GM03348 (cell line): Measurements from ENCODE around the gene PTPMT1.

Experiments used
- DNase-seq: peaks from one replicate; pipeline ENCODE4 v3.0.0; 2012; ENCODE audit warnings: low spot score

The PTPMT1 gene

DNA sequence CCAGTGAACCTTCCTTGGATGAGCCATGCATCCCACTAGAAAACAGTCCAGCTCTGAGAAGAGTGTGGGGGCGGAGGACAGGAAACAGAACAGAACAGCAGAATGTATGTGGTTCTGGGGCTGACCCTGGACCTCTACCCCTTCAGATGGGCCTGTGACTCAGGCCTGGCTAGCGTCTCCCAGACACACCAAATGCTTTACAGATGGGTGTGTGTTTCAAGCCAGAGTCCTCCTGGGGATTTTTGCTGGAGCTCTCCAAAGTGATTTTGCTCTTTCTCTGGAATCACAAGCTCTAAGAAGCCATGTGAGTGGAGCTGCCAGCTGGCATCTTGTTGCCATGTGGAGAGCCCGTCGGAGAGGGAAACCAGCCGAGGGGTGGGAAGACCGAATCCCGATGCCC, 42.0 kb downstream of the PTPMT1 start:
- DNase-seq: peak; percentile 92

DNA sequence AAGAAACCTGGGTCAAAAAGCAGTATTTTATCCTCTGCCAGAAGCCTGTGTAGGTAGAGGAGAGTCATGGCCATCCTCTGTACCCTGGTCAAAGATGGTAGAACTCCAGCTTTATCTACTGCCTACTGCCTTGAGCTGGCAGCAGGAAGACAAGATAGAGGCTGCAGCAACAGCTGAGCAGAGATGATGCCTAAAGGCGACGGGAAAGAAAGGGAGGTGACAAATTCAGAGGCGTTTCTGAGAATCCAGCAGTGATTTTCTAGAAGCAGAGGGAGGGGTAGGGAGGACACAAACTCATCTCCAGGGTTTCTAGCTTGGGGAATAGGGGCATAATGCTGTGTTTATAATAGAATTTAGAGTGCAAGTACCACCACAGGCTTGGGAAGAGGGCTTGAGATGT, 44.3 kb downstream of the PTPMT1 start:
- no peak for DNase-seq

DNA sequence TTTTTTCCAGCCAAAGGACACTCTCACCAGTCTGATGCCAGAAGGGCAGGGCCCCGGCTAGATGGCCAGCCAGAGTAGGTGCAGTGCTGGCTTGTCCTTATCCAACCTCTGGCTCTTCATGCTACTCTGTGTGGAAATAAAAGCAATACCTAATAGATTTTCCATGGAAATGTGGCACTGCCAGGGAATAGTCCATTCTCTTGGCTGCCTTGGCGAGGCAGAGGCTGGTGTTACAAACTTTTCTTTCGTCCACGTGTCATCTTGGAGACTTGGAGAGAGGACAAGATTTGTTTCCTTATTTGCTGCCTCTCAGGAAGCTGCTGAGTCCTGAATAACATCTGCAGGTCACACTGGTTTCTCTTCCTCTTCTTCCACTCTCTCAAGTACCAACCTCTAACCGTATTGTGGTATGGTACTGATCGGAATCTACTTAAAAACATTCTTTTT, 46.0 kb downstream of the PTPMT1 start:
- no peak for DNase-seq

DNA sequence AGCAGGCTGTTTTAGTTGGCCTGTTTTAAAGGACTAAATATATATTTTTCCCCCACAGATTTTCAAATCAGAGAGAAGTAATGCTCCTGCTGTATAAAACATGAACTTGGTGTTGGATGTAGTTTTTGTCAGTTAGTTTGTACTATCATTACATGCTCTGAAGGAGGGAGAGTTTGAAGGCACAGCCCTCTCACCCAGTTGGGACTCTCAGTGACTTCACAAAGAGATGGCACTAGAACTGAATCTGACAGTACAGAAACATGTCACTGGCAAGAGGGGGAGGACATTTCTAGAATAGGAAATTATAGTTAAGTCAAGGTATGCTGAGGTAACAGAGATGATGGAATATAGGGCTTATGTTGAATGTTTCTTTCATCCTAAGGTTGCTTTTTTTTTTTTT, 49.9 kb downstream of the PTPMT1 start:
- no peak for DNase-seq

DNA sequence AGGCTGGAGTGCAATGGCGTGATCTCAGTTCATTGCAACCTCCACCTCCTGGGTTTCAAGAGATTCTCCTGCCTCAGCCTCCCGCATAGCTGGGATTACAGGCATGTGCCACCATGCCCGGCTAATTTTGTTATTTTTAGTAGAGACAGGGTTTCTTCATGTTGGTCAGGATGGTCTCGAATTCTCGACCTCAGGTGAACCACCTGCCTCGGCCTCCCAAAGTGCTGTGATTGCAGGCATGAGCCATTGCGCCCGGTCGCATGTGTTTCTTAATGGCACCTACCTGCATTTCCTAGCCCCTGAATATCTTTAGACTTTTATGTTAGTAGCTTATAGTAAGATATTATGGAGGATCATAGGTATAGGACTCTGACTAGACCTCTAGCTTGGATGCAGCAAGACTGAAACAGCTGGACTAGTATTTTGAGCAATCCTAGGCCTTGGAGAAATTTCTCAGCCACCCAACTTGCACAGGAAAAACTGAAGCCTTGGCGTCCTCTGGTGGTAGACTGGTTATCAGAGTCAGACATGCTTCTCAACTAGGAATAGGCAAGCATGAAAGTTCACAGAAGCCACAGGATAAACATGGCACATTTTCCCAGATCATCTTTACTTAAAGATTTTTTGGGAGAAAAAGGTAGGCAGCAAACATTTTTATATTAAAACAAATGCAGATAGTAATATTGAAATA, 51.5 kb downstream of the PTPMT1 start:
- peak; percentile 79 for DNase-seq

DNA sequence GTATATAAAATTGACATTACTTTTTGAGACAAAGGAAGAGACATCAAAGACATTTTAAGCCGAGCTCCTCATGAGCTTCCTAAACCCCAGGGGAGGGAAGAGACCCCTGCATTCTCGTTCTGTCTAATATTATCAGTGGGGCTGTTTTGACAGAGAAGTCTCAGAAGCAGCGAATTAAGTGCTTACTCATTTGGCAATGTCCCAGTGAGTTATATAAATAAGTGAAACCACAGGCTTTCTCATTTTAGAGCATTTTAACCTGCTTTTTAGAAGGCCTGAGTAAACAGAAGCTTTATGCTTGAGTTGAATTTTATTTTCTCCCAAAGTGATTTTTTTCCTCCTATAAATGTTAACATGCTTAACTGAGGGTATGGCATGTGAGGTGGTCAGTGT, 52.0 kb downstream of the PTPMT1 start:
- no peak for DNase-seq

DNA sequence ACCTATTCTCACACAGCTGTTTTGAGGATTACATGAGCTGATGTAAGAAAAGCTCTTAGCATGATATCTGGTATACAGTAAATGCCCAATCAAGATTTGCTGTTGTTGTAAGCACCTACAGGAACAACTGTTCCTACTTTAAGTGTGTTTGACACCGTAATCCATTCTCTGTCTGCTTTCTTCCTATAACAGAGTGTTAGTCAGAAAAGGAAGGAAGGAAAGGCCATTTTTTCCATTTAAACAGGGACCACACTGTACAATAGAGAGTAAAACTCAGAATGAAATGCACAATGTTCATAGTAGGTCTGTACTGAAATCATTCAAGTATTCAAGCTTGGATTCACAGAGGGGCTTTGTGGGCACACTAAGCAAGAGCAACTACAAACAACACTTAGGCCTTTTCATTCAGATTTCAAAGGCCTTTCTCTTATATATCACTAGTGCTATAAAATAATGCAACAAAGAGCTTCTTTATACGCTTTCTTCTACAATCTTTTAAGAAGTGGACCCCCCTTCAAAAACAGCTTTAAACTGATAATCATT, 55.5 kb downstream of the PTPMT1 start:
- no peak for DNase-seq
